Testis (tissue), 2 donors: ENCODE measurements around the gene SMIM26.

Experiments used
- POLR2A ChIP-seq: fragments of 450-650 bp; IDR thresholded peaks from one replicate; pipeline ENCODE4 v1.6.1; 2017; ENCODE audit warnings: antibody characterized with exemption, mild to moderate bottlenecking, moderate library complexity
- TF ChIP-seq, protein P1 (sequence below), 3 experiments: fragments of 450-650 bp in 2 of 3; fragments of 200-600 bp in 1 of 3; sonication (generic) in 1 of 3; IDR thresholded peaks; one replicate each; pipeline ENCODE4 v1.5.1; 2016 to 2019; ENCODE audit warnings: antibody characterized with exemption in 3 of 3, mild to moderate bottlenecking in 2 of 3, moderate library complexity in 1 of 3

DNA sequence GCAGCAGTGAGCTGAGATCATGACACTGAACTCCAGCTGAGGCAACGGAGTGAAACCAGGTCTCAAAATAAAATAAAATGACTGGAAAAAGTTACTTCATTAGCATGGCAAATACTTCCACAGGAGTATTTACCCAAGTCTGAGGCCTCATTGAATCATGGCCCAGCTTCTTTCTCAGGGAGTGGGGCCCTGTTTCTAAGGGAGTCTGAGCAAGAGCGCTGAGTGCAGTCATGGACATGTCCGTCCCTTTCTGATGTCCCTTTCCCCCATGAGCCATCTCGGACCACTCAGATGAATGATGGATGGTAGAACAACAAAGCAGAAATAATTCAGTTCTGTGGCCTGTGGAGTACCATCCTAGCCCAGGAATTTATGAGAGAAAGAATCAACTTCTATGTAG lies 12.8 kb downstream of the SMIM26 start:
- TF ChIP-seq, protein P1, sequence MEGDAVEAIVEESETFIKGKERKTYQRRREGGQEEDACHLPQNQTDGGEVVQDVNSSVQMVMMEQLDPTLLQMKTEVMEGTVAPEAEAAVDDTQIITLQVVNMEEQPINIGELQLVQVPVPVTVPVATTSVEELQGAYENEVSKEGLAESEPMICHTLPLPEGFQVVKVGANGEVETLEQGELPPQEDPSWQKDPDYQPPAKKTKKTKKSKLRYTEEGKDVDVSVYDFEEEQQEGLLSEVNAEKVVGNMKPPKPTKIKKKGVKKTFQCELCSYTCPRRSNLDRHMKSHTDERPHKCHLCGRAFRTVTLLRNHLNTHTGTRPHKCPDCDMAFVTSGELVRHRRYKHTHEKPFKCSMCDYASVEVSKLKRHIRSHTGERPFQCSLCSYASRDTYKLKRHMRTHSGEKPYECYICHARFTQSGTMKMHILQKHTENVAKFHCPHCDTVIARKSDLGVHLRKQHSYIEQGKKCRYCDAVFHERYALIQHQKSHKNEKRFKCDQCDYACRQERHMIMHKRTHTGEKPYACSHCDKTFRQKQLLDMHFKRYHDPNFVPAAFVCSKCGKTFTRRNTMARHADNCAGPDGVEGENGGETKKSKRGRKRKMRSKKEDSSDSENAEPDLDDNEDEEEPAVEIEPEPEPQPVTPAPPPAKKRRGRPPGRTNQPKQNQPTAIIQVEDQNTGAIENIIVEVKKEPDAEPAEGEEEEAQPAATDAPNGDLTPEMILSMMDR (IDR thresholded peaks at IDR 0.05) = no peak
- TF ChIP-seq POLR2A = no peak
